Nephron progenitor cell (in vitro differentiated cells): Measurements from ENCODE around the gene CRTC1.
A peak's percentile ranks its signal among the peaks of the same experiment; 100 is the strongest.

Source experiments
- DNase-seq: peaks from one replicate; pipeline ENCODE4 v3.0.0; 2021
- H3K27ac Mint-ChIP-seq: 2 replicates; pipeline ENCODE4 v1.8.0; 2021; ENCODE audit warnings: mild to moderate bottlenecking, moderate library complexity, mixed read lengths
- H3K27me3 Mint-ChIP-seq: 2 replicates; pipeline ENCODE4 v1.8.0; 2021; ENCODE audit warnings: mild to moderate bottlenecking, low read depth, mixed read lengths; ENCODE audit not compliant: poor library complexity
- H3K36me3 Mint-ChIP-seq: 2 replicates; pipeline ENCODE4 v1.8.0; 2021; ENCODE audit warnings: low read depth, mixed read lengths
- H3K4me1 Mint-ChIP-seq: 2 replicates; pipeline ENCODE4 v1.8.0; 2021; ENCODE audit warnings: mixed read lengths
- H3K4me3 Mint-ChIP-seq: 2 replicates; pipeline ENCODE4 v1.8.0; 2021; ENCODE audit warnings: mild to moderate bottlenecking, moderate library complexity, mixed read lengths
- H3K9me3 Mint-ChIP-seq: 2 replicates; pipeline ENCODE4 v1.8.0; 2021; ENCODE audit warnings: mild to moderate bottlenecking, moderate library complexity, mixed read lengths
- TF ChIP-seq, protein P1 (sequence below): fragments of 200-600 bp; sonication (generic); IDR thresholded peaks from 2 replicates; pipeline ENCODE4 v1.5.0; 2021; ENCODE audit warnings: antibody characterized with exemption

The CRTC1 gene

DNA sequence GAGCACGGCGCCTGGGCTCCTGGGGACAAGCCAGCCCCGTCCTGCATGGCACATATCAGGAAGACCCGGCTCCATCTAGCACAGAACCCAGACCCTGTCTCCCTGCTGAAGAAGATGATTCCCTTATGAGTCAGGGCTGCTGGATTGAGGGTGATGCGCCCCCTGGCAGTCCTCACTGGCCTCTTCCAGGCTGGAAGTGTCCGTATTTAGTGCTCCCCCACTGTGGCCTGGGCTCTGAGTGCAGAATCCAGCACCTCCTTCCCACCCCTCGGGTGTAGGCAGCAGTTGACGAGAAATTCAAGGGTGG lies 92.8 kb downstream of the CRTC1 start:
- TF ChIP-seq, protein P1, sequence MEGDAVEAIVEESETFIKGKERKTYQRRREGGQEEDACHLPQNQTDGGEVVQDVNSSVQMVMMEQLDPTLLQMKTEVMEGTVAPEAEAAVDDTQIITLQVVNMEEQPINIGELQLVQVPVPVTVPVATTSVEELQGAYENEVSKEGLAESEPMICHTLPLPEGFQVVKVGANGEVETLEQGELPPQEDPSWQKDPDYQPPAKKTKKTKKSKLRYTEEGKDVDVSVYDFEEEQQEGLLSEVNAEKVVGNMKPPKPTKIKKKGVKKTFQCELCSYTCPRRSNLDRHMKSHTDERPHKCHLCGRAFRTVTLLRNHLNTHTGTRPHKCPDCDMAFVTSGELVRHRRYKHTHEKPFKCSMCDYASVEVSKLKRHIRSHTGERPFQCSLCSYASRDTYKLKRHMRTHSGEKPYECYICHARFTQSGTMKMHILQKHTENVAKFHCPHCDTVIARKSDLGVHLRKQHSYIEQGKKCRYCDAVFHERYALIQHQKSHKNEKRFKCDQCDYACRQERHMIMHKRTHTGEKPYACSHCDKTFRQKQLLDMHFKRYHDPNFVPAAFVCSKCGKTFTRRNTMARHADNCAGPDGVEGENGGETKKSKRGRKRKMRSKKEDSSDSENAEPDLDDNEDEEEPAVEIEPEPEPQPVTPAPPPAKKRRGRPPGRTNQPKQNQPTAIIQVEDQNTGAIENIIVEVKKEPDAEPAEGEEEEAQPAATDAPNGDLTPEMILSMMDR: no peak
- Mint-ChIP-seq H3K27me3 (peaks cover 41% of the 10 kb centered on the region), H3K4me1 (peaks cover 14% of the 10 kb centered on the region), H3K9me3 (no peaks in the 10 kb centered on the region), H3K36me3 (no peaks in the 10 kb centered on the region), H3K4me3 (no peak overlapping the region), H3K27ac (no peak overlapping the region)
- no peak for DNase-seq

DNA sequence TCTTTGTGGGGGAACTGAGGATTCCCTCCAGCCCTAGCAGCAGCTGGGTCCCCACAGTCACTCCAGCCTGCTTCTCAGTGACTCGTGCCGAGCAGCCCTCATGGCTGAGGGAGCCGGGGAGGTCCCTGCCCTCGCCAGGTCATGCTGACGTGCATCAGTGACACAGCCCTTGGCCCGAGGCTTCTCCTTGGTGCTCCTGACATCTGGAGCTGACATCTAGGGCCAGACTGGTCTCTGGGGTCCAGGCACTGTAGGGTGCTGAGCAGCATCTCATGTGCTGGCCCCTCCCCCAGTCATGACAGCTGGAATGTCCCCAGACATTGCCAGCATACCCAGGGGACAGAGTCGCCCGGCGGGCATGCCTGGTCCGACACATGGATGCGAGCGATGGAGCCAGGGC lies 93.3 kb downstream of the CRTC1 start:
- TF ChIP-seq, protein P1: no peak
- Mint-ChIP-seq H3K36me3 (no peaks in the 10 kb centered on the region), H3K27ac (no peak overlapping the region), H3K9me3 (no peaks in the 10 kb centered on the region), H3K27me3 (peaks cover 41% of the 10 kb centered on the region), H3K4me1 (peaks cover 9% of the 10 kb centered on the region), H3K4me3 (peak overlapping the region; percentile 34)
- DNase-seq: peak; percentile 36

DNA sequence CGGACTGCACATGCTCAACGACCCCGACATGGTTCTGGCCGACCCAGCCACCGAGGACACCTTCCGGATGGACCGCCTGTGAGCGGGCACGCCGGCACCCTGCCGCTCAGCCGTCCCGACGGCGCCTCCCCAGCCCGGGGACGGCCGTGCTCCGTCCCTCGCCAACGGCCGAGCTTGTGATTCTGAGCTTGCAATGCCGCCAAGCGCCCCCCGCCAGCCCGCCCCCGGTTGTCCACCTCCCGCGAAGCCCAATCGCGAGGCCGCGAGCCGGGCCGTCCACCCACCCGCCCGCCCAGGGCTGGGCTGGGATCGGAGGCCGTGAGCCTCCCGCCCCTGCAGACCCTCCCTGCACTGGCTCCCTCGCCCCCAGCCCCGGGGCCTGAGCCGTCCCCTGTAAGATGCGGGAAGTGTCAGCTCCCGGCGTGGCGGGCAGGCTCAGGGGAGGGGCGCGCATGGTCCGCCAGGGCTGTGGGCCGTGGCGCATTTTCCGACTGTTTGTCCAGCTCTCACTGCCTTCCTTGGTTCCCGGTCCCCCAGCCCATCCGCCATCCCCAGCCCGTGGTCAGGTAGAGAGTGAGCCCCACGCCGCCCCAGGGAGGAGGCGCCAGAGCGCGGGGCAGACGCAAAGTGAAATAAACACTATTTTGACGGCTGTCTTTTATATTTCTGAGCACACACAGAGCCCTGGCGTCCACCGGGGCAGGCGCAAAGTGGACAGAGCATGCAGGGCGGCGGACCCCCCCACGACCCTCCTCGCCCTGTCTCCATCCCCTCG lies 94.0 kb downstream of the CRTC1 start:
- H3K27me3 Mint-ChIP-seq: peaks cover 43% of the 10 kb centered on the region
- H3K4me1 Mint-ChIP-seq: peaks cover 9% of the 10 kb centered on the region
- no peak overlapping the region for H3K27ac Mint-ChIP-seq
- DNase-seq: peak; percentile 50
- H3K36me3 Mint-ChIP-seq: no peaks in the 10 kb centered on the region
- TF ChIP-seq, protein P1: no peak
- H3K9me3 Mint-ChIP-seq: no peaks in the 10 kb centered on the region
- H3K4me3 Mint-ChIP-seq: peak overlapping the region; percentile 25

DNA sequence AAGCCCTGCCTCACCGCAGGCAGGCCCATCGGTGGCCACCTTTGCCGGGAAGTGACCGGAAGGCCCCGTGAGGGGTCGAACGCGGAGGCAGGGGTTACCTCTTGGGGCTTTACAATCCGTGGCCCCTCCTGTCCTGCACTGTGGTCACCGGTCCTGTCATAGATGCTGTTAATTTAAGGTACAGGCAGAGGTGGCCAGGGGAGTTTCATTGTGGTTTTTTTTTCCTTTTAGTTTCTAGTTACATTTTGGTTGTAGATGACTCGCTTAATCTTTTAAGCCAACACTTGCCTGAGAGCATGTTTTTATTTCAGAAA lies 94.6 kb downstream of the CRTC1 start:
- H3K27me3 Mint-ChIP-seq: peaks cover 48% of the 10 kb centered on the region
- TF ChIP-seq, protein P1: no peak
- DNase-seq: no peak
- no peaks in the 10 kb centered on the region for H3K9me3 Mint-ChIP-seq
- H3K4me3 Mint-ChIP-seq: peak overlapping the region; percentile 11
- H3K36me3 Mint-ChIP-seq: no peaks in the 10 kb centered on the region
- H3K4me1 Mint-ChIP-seq: peaks cover 9% of the 10 kb centered on the region
- H3K27ac Mint-ChIP-seq: no peak overlapping the region

DNA sequence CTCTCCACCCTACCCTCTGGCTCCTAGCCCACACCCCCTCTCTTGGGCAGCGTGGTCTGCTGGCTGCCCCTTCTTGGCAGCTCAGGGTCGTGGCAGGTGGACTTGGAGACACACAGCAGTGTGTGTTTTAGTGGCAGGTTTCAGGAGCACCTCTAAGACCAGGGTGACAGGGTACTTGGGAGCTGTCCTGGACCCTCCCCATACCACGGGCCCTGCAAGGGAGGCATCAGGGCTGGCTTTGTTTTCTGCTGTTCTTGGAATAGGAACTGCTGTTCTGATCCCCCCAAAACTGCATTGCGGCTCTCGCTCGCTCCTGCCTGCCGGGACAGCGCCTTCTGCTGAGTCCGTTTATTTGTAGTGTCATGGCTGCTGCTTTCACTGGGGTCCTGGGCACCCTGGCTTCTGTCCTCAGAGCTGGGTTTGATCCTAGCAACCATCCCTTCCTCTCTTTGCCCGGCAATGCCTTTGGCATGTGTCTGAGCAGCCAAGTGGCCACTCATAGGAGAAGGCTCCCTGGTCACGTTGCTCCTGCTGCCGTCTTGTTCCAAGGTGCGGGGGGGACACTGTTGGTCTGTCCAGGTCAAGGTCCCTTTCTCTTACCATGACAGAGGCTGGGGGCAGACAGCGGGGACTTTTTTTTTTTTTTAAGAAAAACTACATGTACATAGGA lies 95.5 kb downstream of the CRTC1 start:
- TF ChIP-seq, protein P1: no peak
- Mint-ChIP-seq H3K27me3 (peaks cover 57% of the 10 kb centered on the region), H3K9me3 (no peaks in the 10 kb centered on the region), H3K4me1 (peaks cover 9% of the 10 kb centered on the region), H3K4me3 (no peak overlapping the region), H3K36me3 (no peaks in the 10 kb centered on the region), H3K27ac (no peak overlapping the region)
- no peak for DNase-seq

DNA sequence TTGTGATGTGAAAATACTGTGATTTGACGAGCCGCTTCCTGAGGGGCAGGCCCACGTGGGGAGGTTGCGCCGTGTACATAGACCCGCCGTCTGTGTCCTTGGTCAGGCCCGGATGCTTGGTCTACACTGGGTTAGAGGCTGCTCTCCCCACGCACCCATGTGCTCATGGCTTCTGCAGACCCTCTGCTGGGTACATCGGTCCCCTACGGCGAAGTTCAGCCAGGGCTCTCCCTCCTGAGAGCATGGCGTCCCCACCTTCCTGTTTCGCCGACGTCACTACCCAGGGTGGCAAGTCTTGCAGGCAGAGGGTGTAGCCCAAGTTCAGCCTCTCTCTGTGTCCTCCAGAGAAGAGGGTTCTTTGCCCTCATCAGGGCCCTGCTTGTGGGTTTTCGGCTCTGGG lies 96.6 kb downstream of the CRTC1 start:
- H3K27me3 Mint-ChIP-seq: peaks cover 68% of the 10 kb centered on the region
- H3K9me3 Mint-ChIP-seq: no peaks in the 10 kb centered on the region
- DNase-seq: no peak
- H3K36me3 Mint-ChIP-seq: no peaks in the 10 kb centered on the region
- peaks cover 15% of the 10 kb centered on the region for H3K4me1 Mint-ChIP-seq
- TF ChIP-seq, protein P1: no peak
- H3K27ac Mint-ChIP-seq: no peak overlapping the region
- no peak overlapping the region for H3K4me3 Mint-ChIP-seq
